KBM-7 (cell line): Measurements from ENCODE around the gene MDH1.
"Not testable (repeated sequence)": the region's sequence is repeated elsewhere in the genome, so short reads cannot be mapped to it uniquely, and the experiment has no call there.

Experiments used
- DNase-seq: peaks from one replicate; pipeline ENCODE4 v3.0.0-alpha.2; 2015
- in situ Hi-C: fragments of 300-500 bp; cut with MboI; formaldehyde crosslinking; loops from 2 replicates; pipeline ENCODE4 v1.14.3; 2020; ENCODE audit warnings: low sequenced_read_pairs, low pct_unique_long_range_greater_than_20kb, mixed read lengths

The MDH1 gene

GRCh38 chr2:63588385-63589147 lies at the start of gene MDH1, which contains the start of gene WDPCP:
TSS of gene MDH1 (plus strand) at chr2:63588963. CDS start at chr2:63589044, 81 bp downstream.
TSS of gene WDPCP (minus strand) at chr2:63588477. CDS start at chr2:63588271, 206 bp downstream.
- in situ Hi-C loops: no loop called here
- DNase-seq: peak; percentile 99

GRCh38 chr2:63539416-63540162 lies 49.2 kb upstream of the MDH1 start:
- in situ Hi-C loops: no loop called here
- no peak for DNase-seq

GRCh38 chr2:63544017-63544627 lies 44.6 kb upstream of the MDH1 start:
- in situ Hi-C loops: no loop called here
- DNase-seq: peak; percentile 38

- no peak for DNase-seq
Observed at GRCh38 chr2:63545023-63545422, 43.7 kb upstream of the MDH1 start.

GRCh38 chr2:63553049-63553448 lies 35.7 kb upstream of the MDH1 start:
- no peak for DNase-seq
- in situ Hi-C loops: no loop called here

More at GRCh38 chr2:63545023-63545422, 43.7 kb upstream of the MDH1 start:
- in situ Hi-C loops: no loop called here

- in situ Hi-C loops: no loop called here
- no peak for DNase-seq
Observed at GRCh38 chr2:63555299-63555698, 33.5 kb upstream of the MDH1 start.

- in situ Hi-C loops: no loop called here
- no peak for DNase-seq
Observed at GRCh38 chr2:63555931-63556330, 32.8 kb upstream of the MDH1 start.

GRCh38 chr2:63557819-63558218 lies 30.9 kb upstream of the MDH1 start:
- DNase-seq, in situ Hi-C loops: not testable (repeated sequence)

GRCh38 chr2:63558922-63559321 lies 29.8 kb upstream of the MDH1 start:
- DNase-seq, in situ Hi-C loops: not testable (repeated sequence)

GRCh38 chr2:63562751-63563150 lies 26.0 kb upstream of the MDH1 start:
- in situ Hi-C loops: no loop called here

GRCh38 chr2:63569740-63570139 lies 19.0 kb upstream of the MDH1 start:
- no peak for DNase-seq
- in situ Hi-C loops: no loop called here

More at GRCh38 chr2:63562751-63563150, 26.0 kb upstream of the MDH1 start:
- DNase-seq: no peak

GRCh38 chr2:63571291-63571690 lies 17.5 kb upstream of the MDH1 start:
- no peak for DNase-seq
- in situ Hi-C loops: no loop called here

- DNase-seq: no peak
- in situ Hi-C loops: no loop called here
Observed at GRCh38 chr2:63572001-63572400, 16.8 kb upstream of the MDH1 start.

- in situ Hi-C loops, DNase-seq: not testable (repeated sequence)
Observed at GRCh38 chr2:63573026-63573425, 15.7 kb upstream of the MDH1 start.

GRCh38 chr2:63573726-63574345 lies 14.9 kb upstream of the MDH1 start:
- in situ Hi-C loops: not testable (repeated sequence)

GRCh38 chr2:63576546-63576945 lies 12.2 kb upstream of the MDH1 start:
- DNase-seq: no peak
- in situ Hi-C loops: no loop called here

More at GRCh38 chr2:63573726-63574345, 14.9 kb upstream of the MDH1 start:
- not testable (repeated sequence) for DNase-seq

- DNase-seq: no peak
- in situ Hi-C loops: no loop called here
Observed at GRCh38 chr2:63578767-63579166, 10.0 kb upstream of the MDH1 start.

- no peak for DNase-seq
- in situ Hi-C loops: no loop called here
Observed at GRCh38 chr2:63580651-63581297, 8.0 kb upstream of the MDH1 start.
